ENCODE measurements around the gene IMPDH1. TPM values are rescaled to one million over a fixed set of nuclear protein-coding genes. Genes with fewer than 3 reads are reported as not detected.

Gene IMPDH1
- total and polyA plus RNA-seq, 7 donors: 16.6 to 39.7 (median 26.0) TPM

DNA sequence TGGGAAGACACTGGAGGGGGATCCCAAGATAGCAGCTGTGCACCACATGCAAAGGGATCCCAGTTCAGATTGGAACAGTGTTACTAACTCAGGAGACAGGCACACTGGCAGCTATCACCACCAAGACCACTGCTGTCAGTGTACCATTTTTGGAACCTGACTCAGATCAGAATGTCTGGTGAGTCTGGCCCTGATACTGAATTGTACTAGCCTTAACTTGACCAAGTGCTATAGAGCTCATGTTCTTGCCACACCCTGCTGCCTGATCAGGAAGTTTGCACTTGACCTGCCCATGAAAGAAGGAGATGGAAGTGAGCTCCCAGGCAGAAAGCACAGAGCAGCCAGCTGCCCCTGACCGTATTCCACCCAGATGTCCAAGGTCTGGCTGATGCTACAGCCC lies 43.5 kb downstream of the IMPDH1 start:
- peak; percentile 6 for DNase-seq
- H3K27me3 ChIP-seq: peaks cover 0 to 15% (median 0%) of the 10 kb centered on the region in 3 donors
- intact Hi-C loops (cut with DNase I): no loop called here
- H3K4me3 ChIP-seq: no peak overlapping the region
- TF ChIP-seq POLR2A (IDR thresholded peaks at IDR 0.05) (no peak), EP300 (IDR thresholded peaks at IDR 0.05) (no peak), POLR2AphosphoS5 (IDR thresholded peaks at IDR 0.05) (no peak)
- TF ChIP-seq, protein P1, sequence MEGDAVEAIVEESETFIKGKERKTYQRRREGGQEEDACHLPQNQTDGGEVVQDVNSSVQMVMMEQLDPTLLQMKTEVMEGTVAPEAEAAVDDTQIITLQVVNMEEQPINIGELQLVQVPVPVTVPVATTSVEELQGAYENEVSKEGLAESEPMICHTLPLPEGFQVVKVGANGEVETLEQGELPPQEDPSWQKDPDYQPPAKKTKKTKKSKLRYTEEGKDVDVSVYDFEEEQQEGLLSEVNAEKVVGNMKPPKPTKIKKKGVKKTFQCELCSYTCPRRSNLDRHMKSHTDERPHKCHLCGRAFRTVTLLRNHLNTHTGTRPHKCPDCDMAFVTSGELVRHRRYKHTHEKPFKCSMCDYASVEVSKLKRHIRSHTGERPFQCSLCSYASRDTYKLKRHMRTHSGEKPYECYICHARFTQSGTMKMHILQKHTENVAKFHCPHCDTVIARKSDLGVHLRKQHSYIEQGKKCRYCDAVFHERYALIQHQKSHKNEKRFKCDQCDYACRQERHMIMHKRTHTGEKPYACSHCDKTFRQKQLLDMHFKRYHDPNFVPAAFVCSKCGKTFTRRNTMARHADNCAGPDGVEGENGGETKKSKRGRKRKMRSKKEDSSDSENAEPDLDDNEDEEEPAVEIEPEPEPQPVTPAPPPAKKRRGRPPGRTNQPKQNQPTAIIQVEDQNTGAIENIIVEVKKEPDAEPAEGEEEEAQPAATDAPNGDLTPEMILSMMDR (IDR thresholded peaks at IDR 0.05): no peak
- no peaks in the 10 kb centered on the region for H3K36me3 ChIP-seq
- peaks cover 0 to 10% (median 7%) of the 10 kb centered on the region in 4 donors for H3K4me1 ChIP-seq
- H3K27ac ChIP-seq: no peak overlapping the region
- H3K9me3 ChIP-seq: no peaks in the 10 kb centered on the region
- WGBS, 2 donors: 11 to 44% methylated on average over 1 of the region's 1 CpG

DNA sequence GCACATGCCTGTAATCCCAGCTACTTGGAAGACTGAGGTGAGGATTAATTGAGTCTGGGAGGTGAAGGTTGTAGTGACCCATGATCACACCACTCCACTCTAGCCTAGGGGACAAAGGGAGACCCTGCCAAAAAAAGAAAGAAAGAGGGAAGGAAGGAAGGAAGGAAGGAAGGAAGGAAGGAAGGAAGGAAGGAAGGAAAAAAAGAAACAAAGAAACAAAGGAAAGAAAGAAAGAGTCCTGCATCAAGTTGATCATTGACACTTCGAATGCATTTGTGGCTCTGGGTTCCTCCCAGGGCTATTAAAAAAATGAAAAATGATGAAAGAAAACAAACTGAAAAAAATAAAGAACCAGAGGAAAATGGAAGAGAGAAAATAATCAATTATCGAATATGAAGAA lies 44.4 kb downstream of the IMPDH1 start:
- Histone ChIP-seq H3K4me3 (no peak overlapping the region), H3K36me3 (no peaks in the 10 kb centered on the region), H3K9me3 (no peaks in the 10 kb centered on the region), H3K4me1 (peaks cover 0 to 19% (median 15%) of the 10 kb centered on the region in 4 donors), H3K27ac (no peak overlapping the region), H3K27me3 (peaks cover 0 to 15% (median 0%) of the 10 kb centered on the region in 3 donors)
- intact Hi-C loops (cut with DNase I): no loop called here
- DNase-seq: no peak
- WGBS, 2 donors: 90 to 95% methylated on average over 2 of the region's 2 CpGs
- no peak for TF ChIP-seq POLR2AphosphoS5 (IDR thresholded peaks at IDR 0.05)
- no peak for TF ChIP-seq EP300 (IDR thresholded peaks at IDR 0.05)
- TF ChIP-seq, protein P1 (IDR thresholded peaks at IDR 0.05): no peak
- no peak for TF ChIP-seq POLR2A (IDR thresholded peaks at IDR 0.05)

DNA sequence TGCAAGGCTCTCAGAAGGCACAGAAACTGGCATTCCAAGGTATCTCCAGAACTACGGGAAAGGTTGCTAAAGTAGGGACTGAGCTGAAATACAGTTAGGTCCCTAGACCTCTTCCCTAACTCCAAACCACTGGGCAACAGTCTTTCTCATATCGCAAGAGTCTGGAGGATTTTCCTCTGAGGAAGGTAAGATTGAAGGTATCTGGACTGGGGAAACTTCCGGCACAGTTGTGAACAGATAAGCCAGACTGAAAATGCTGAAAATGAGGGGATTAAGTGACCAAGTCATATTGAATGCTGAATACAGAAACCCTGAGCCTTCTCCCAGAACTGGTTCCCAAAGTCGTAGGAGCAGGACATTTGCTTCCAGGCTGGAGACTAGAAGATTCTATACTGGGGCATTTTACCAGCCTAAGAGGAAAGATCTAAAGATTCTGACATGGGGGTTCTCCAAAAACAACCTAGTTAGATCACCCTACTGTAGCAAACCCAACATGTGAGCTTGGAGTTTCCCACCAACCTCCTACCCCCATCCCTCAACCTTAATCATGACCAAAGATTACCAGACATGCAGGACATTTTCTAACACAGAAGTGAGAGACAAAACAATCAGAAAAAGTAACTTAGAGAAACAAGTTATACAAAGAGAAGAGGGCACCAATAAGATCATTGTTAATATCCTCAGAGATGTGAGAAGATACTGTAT lies 45.5 kb downstream of the IMPDH1 start:
- intact Hi-C loops (cut with DNase I): no loop called here
- Histone ChIP-seq H3K36me3 (no peaks in the 10 kb centered on the region), H3K27me3 (peaks cover 0 to 15% (median 0%) of the 10 kb centered on the region in 3 donors), H3K4me1 (peaks cover 0 to 22% (median 18%) of the 10 kb centered on the region in 4 donors), H3K27ac (no peak overlapping the region), H3K4me3 (no peak overlapping the region), H3K9me3 (no peaks in the 10 kb centered on the region)
- TF ChIP-seq POLR2A (IDR thresholded peaks at IDR 0.05) (no peak), EP300 (IDR thresholded peaks at IDR 0.05) (no peak), POLR2AphosphoS5 (IDR thresholded peaks at IDR 0.05) (no peak)
- TF ChIP-seq, protein P1 (IDR thresholded peaks at IDR 0.05): no peak
- DNase-seq: no peak
- 81 to 82% methylated on average over 4 of the region's 4 CpGs for WGBS, 2 donors

DNA sequence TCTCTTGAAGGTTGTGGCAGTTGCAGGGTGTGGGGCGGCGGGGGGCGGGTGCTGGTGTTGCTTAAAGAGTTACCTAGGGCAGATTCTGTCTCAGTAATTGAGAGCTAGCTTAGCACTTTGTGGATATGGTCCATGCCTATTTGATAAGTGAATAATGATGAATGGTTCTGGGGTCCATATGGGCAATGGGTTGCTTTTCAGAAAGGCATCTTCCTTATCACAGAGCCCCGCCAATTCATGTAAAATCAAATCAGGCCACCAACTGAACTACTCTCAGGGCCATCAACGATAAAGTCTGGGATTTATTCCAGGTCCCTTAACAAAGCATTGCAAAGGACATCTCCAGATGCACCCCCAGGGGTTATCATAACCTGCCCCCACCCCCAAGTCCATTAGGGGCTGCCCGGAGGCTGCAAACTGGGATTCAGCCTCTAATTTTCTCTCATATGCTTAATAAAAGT lies 46.5 kb downstream of the IMPDH1 start:
- H3K27ac ChIP-seq: no peak overlapping the region
- intact Hi-C loops (cut with DNase I): no loop called here
- H3K36me3 ChIP-seq: no peaks in the 10 kb centered on the region
- no peak overlapping the region for H3K4me3 ChIP-seq
- H3K27me3 ChIP-seq: peaks cover 0 to 15% (median 0%) of the 10 kb centered on the region in 3 donors
- DNase-seq: no peak
- no peak for TF ChIP-seq EP300 (IDR thresholded peaks at IDR 0.05)
- TF ChIP-seq, protein P1 (IDR thresholded peaks at IDR 0.05): no peak
- no peak for TF ChIP-seq POLR2AphosphoS5 (IDR thresholded peaks at IDR 0.05)
- no peak for TF ChIP-seq POLR2A (IDR thresholded peaks at IDR 0.05)
- WGBS, 2 donors: 90 to 91% methylated on average over 6 of the region's 6 CpGs
- H3K4me1 ChIP-seq: peaks cover 0 to 22% (median 18%) of the 10 kb centered on the region in 4 donors
- H3K9me3 ChIP-seq: no peaks in the 10 kb centered on the region

All from sigmoid colon (tissue), 7 donors.